K562 (cell line): ENCODE measurements around the gene DMGDH. TPM values are rescaled to one million over a fixed set of nuclear protein-coding genes. Genes with fewer than 3 reads are reported as not detected.

Experiments
- ATF1 ChIP-seq, 2 experiments: fragments of 450-650 bp in 1 of 2; IDR thresholded peaks; 2 replicates each; pipeline ENCODE4 v1.6.1; 2016; ENCODE audit warnings: missing compliant biosample characterization in 1 of 2, missing genetic modification characterization in 1 of 2
- BRD4 ChIP-seq: fragments of 200-600 bp; sonication (generic); IDR thresholded peaks from 2 replicates; pipeline ENCODE4 v1.6.1; 2017; ENCODE audit warnings: inconsistent platforms
- CC2D1A ChIP-seq: fragments of 450-650 bp; IDR thresholded peaks from 2 replicates; pipeline ENCODE4 v1.6.1; 2017; ENCODE audit warnings: mild to moderate bottlenecking
- DIDO1 ChIP-seq: fragments of 450-650 bp; IDR thresholded peaks from 2 replicates; pipeline ENCODE4 v1.6.1; 2016; ENCODE audit warnings: low read depth, missing biosample characterization, missing genetic modification characterization
- FOXJ3 ChIP-seq: sonication (generic); formaldehyde crosslinking; IDR thresholded peaks from 2 replicates; pipeline ENCODE4 v1.4.0; 2020; ENCODE audit warnings: mild to moderate bottlenecking, missing genetic modification reagents
- NFE2 ChIP-seq: IDR thresholded peaks from 2 replicates; pipeline ENCODE4 v1.6.1; 2014; ENCODE audit warnings: antibody characterized with exemption, low read depth
- RAD21 ChIP-seq, 2 experiments: fragments of 250-450 bp in 1 of 2; fragments of 450-650 bp in 1 of 2; sonication (Bioruptor Pico) in 1 of 2; formaldehyde crosslinking in 1 of 2; IDR thresholded peaks in 1 of 2; conservative IDR thresholded peaks in 1 of 2; 2 replicates each; pipeline versions ENCODE4 v1.4.0 to v1.8.0; 2020 to 2022; ENCODE audit warnings: mild to moderate bottlenecking in 2 of 2, moderate library complexity in 1 of 2
- SMC3 ChIP-seq: conservative IDR thresholded peaks from 2 replicates; pipeline ENCODE4 v1.6.1; 2011; ENCODE audit warnings: low read depth, low read length, improper control_type of control experiment; ENCODE audit not compliant: insufficient read depth
- STAG1 ChIP-seq: sonication (generic); formaldehyde crosslinking; IDR thresholded peaks from 2 replicates; pipeline ENCODE4 v1.5.0; 2020; ENCODE audit warnings: missing genetic modification reagents, borderline replicate concordance
- ZNF384 ChIP-seq: IDR thresholded peaks from 2 replicates; pipeline ENCODE4 v1.6.1; 2012; ENCODE audit warnings: low read depth, low read length, improper control_type of control experiment
- polyA plus RNA-seq, 8 experiments: library from polyadenylated mRNA; depleted of rRNA in 4 of 8; stranded (reverse) in 5 of 8; unstranded in 3 of 8; fragments of >200 nt; fragmentation: Nextera tagmentation in 2 of 8; fragmentation: Illumina TruSeq in 1 of 8; extraction: Ambion mirVana in 2 of 8; extraction: Trizol in 1 of 8; gene quantifications; 2 replicates each; pipeline versions ENCODE4 v1.2.1 to v1.2.3, GENCODE V29; 2011 to 2014; ENCODE audit warnings: inconsistent platforms in 1 of 8, missing spikeins in 1 of 8
- total RNA-seq, 7 experiments: library from RNA; depleted of rRNA in 6 of 7; stranded (reverse); fragments of >200 nt in 6 of 7; fragmentation: Illumina TruSeq in 2 of 7; extraction: Trizol in 2 of 7; gene quantifications; 2 replicates each; pipeline versions ENCODE4 v1.2.1 to v1.2.3, GENCODE V29; 2011 to 2021; ENCODE audit warnings: low replicate concordance in 1 of 7
- TF ChIP-seq, protein P1 (sequence below), 2 experiments: fragments of 450-650 bp; formaldehyde crosslinking in 1 of 2; IDR thresholded peaks; 2 replicates each; pipeline versions ENCODE4 v1.4.0 to v1.6.1; 2014 to 2020; ENCODE audit warnings: mild to moderate bottlenecking in 2 of 2, borderline replicate concordance in 1 of 2, low read depth in 1 of 2
- TF ChIP-seq, protein P2 (sequence below): IDR thresholded peaks from 2 replicates; pipeline ENCODE4 v1.6.1; 2016; ENCODE audit warnings: missing genetic modification characterization, missing compliant biosample characterization
- TF ChIP-seq, protein P3 (sequence below), 3 experiments: IDR thresholded peaks in 2 of 3; conservative IDR thresholded peaks in 1 of 3; 2 replicates each; pipeline ENCODE4 v1.5.1; 2011 to 2012; ENCODE audit warnings: low read length in 3 of 3, mild to moderate bottlenecking in 3 of 3, control low read depth in 2 of 3, improper control_type of control experiment in 1 of 3, inconsistent platforms in 1 of 3, low read depth in 1 of 3, mixed read lengths in 1 of 3, moderate library complexity in 1 of 3; ENCODE audit not compliant: insufficient read depth in 2 of 3
- TF ChIP-seq, protein P4 (sequence below): fragments of 450-650 bp; formaldehyde crosslinking; IDR thresholded peaks from 2 replicates; pipeline ENCODE4 v1.4.0; 2020; ENCODE audit warnings: mild to moderate bottlenecking, moderate library complexity

DMGDH gene
- total and polyA plus RNA-seq, 9 of the 15 experiments (the other 6 are each of a cell fraction or from before 2014, with no cell fraction given): 0.13 to 0.58 TPM; not detected in 7

DNA sequence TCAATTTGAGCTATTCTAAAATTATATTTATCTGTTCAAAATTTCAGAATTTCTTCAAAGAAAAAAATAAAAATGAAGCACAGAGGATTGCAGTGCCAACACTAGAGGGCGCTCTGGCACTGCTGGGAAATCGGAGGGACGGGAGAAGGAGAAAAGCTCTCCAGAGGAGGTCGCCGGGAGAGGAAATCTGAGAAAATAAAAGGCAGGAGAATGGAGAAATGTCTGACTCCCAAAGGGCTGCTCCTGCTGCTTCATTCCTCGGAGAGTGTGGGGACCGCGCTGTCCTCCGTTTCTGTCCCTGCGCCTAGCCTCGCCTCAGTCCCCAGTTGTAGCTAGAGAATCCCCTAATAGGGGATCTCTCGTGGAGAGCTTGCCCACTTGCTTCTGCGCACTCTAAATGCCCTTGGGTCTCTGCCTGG is 44.4 kb downstream of the DMGDH start (continued):
- TF ChIP-seq, protein P1, sequence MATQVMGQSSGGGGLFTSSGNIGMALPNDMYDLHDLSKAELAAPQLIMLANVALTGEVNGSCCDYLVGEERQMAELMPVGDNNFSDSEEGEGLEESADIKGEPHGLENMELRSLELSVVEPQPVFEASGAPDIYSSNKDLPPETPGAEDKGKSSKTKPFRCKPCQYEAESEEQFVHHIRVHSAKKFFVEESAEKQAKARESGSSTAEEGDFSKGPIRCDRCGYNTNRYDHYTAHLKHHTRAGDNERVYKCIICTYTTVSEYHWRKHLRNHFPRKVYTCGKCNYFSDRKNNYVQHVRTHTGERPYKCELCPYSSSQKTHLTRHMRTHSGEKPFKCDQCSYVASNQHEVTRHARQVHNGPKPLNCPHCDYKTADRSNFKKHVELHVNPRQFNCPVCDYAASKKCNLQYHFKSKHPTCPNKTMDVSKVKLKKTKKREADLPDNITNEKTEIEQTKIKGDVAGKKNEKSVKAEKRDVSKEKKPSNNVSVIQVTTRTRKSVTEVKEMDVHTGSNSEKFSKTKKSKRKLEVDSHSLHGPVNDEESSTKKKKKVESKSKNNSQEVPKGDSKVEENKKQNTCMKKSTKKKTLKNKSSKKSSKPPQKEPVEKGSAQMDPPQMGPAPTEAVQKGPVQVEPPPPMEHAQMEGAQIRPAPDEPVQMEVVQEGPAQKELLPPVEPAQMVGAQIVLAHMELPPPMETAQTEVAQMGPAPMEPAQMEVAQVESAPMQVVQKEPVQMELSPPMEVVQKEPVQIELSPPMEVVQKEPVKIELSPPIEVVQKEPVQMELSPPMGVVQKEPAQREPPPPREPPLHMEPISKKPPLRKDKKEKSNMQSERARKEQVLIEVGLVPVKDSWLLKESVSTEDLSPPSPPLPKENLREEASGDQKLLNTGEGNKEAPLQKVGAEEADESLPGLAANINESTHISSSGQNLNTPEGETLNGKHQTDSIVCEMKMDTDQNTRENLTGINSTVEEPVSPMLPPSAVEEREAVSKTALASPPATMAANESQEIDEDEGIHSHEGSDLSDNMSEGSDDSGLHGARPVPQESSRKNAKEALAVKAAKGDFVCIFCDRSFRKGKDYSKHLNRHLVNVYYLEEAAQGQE (IDR thresholded peaks at IDR 0.05; ENCODE audit: borderline replicate concordance): peak; percentile 83
- TF ChIP-seq, protein P1 (CRISPR knock-in tag; IDR thresholded peaks at IDR 0.05; ENCODE audit: low read depth): no peak
- TF ChIP-seq ATF1 (CRISPR knock-in tag; IDR thresholded peaks at IDR 0.05) (no peak), ATF1 (tag; IDR thresholded peaks at IDR 0.05) (no peak), ZNF384 (peak; percentile 82), RAD21 (CRISPR knock-in tag; conservative IDR thresholded peaks at IDR 0.05 in 1 of 2, IDR thresholded peaks at IDR 0.05 in 1 of 2) (peak; percentile 93 to 97), DIDO1 (tag) (no peak), STAG1 (CRISPR knock-in tag) (peak; percentile 45; the same call in 1 of the 2 replicates), SMC3 (peak; percentile 81), BRD4 (no peak), NFE2 (no peak), FOXJ3 (CRISPR knock-in tag) (no peak), CC2D1A (peak; percentile 47; the same call in 1 of the 2 replicates)
- TF ChIP-seq, protein P2, sequence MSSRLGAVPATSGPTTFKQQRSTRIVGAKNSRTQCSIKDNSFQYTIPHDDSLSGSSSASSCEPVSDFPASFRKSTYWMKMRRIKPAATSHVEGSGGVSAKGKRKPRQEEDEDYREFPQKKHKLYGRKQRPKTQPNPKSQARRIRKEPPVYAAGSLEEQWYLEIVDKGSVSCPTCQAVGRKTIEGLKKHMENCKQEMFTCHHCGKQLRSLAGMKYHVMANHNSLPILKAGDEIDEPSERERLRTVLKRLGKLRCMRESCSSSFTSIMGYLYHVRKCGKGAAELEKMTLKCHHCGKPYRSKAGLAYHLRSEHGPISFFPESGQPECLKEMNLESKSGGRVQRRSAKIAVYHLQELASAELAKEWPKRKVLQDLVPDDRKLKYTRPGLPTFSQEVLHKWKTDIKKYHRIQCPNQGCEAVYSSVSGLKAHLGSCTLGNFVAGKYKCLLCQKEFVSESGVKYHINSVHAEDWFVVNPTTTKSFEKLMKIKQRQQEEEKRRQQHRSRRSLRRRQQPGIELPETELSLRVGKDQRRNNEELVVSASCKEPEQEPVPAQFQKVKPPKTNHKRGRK (tag): no peak
- TF ChIP-seq, protein P3, sequence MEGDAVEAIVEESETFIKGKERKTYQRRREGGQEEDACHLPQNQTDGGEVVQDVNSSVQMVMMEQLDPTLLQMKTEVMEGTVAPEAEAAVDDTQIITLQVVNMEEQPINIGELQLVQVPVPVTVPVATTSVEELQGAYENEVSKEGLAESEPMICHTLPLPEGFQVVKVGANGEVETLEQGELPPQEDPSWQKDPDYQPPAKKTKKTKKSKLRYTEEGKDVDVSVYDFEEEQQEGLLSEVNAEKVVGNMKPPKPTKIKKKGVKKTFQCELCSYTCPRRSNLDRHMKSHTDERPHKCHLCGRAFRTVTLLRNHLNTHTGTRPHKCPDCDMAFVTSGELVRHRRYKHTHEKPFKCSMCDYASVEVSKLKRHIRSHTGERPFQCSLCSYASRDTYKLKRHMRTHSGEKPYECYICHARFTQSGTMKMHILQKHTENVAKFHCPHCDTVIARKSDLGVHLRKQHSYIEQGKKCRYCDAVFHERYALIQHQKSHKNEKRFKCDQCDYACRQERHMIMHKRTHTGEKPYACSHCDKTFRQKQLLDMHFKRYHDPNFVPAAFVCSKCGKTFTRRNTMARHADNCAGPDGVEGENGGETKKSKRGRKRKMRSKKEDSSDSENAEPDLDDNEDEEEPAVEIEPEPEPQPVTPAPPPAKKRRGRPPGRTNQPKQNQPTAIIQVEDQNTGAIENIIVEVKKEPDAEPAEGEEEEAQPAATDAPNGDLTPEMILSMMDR (IDR thresholded peaks at IDR 0.05 in 2 of 3, conservative IDR thresholded peaks at IDR 0.05 in 1 of 3; ENCODE audit: insufficient read depth in 2 of 3, low read depth in 1 of 3, low read length in 3 of 3): peak; percentile 84 to 97 (median 94)
- TF ChIP-seq, protein P4, sequence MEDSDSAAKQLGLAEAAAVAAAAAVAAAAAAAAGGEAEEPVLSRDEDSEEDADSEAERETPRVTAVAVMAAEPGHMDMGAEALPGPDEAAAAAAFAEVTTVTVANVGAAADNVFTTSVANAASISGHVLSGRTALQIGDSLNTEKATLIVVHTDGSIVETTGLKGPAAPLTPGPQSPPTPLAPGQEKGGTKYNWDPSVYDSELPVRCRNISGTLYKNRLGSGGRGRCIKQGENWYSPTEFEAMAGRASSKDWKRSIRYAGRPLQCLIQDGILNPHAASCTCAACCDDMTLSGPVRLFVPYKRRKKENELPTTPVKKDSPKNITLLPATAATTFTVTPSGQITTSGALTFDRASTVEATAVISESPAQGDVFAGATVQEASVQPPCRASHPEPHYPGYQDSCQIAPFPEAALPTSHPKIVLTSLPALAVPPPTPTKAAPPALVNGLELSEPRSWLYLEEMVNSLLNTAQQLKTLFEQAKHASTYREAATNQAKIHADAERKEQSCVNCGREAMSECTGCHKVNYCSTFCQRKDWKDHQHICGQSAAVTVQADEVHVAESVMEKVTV (CRISPR knock-in tag): peak; percentile 97
